ENCODE results near the gene AP4B1.

AP4B1 gene

GRCh38 chr1:113930499-113931161 is 26.0 kb upstream of the AP4B1 start:
- DNase-seq = peak; percentile 26 to 90 (median 71)

- peak; percentile 37 to 89 (median 65) for DNase-seq
Measured at GRCh38 chr1:113929750-113930498, 25.3 kb upstream of the AP4B1 start.

- peak; percentile 81 to 95 (median 88) for DNase-seq
Measured at GRCh38 chr1:113928941-113929749, 24.5 kb upstream of the AP4B1 start, which contains the start of gene HIPK1. Gene HIPK1 (plus strand): TSS chr1:113929324.

GRCh38 chr1:113928187-113928930 is 23.8 kb upstream of the AP4B1 start:
- DNase-seq = no peak

DNA sequence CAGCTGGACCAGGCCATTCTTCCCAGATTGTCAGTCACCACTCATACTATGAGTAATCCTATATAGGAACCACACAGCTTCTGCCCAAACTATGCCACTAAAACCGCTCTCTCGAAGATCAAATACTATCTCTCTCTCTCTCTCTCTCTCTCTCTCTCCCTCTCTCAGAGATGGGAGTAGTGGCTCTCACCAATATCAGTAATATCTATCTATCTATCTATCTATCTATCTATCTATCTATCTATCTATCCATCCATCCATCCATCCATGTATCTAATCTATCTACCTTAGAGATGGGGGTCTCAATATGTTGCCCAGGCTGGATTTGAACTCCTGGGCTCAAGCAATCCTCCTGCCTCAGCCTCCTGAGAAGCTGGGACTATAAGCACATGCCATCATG is 19.9 kb upstream of the AP4B1 start:
- no peak for DNase-seq

DNA sequence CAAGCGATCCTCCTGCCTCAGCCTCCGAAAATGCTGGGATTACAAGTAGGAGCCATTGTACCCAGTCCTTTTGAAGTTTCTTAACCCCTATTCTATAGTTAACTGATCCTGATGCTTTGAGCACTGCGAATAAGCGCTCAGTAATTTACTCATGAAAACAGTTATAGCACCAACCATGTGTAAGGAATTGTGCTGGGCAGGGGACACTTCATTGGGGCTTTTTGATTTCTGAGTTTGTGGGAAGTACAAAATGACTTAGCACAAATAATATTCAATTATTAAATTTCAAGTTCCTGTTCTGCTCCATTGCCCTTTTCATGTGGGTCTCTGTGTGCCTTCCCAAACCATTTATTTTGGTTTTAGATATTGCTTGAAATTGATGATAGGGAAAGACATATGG is 18.4 kb upstream of the AP4B1 start:
- no peak for DNase-seq

- no peak for DNase-seq
Measured at GRCh38 chr1:113918243-113918642, 13.6 kb upstream of the AP4B1 start.

- no peak for DNase-seq
Measured at GRCh38 chr1:113917400-113918082, 12.9 kb upstream of the AP4B1 start.

DNA sequence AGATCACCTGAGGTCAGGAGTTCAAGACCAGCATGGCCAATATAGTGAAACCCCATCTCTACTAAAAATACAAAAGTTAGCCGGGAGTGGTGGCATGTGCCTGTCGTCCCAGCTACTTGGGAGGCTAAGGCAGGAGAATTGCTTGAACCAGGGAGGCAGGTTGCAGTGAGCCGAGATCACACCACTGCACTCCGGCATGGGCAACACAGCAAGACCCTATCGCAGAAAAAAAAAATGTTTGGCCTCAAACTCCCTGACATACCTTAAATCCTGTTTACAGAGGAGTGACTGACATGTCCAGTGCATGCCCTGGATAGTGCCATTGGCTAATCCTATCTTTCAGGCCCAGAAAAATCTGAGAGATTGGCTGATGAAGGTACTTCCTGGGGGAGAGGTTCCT is 12.4 kb upstream of the AP4B1 start:
- no peak for DNase-seq

- DNase-seq = no peak
Measured at GRCh38 chr1:113913887-113914664, 9.5 kb upstream of the AP4B1 start.

DNA sequence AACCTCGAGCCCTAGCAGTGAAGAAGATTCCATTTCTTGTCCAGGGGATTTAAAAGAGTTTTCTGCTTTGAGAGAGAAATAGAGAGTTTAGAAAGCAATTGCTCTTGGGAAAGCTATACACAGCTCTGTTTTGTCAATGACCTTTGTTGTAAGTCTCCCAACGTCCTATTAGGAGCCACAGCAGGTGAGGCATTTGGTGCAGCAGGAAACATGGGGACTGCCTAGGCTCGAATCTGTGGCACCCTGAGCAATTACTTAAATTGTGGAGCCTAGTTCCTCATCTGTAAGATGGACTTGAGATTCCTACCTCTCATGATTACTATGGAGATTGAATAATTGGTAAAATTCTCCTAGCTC is 8.7 kb upstream of the AP4B1 start:
- no peak for DNase-seq

DNA sequence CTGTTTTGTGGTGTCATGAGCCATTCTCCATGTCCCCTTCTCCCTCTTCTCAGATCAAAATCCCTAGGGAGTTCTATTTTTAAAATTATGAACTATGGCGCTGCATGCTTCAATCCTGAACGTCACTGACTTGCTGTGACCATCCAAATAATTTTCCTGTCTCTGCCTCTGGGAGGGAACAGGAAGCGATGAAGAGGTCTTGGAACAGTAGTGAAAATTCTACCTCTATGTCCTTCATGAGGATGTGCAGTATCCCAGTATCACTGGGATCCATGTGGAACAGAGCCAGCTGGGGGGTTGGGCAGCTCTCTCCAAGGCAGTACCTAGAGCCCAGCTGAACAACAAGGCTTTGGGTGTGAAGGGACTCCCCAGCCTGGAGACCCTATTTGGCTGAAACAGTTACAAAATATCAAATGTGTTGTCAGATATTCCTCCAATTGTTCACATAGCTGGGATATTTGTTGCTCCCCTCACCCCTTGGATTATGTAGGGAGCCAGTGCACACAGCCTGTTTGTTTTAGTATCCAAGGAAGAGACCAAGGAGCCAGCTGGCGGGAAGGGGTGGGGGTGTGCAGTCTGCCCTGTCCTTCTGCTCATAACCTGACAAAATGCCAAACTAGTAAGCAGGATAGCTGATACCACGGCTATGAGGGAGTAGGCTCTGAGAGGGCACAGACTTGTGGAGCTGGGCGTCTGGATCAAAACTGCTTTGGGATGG is 8.2 kb upstream of the AP4B1 start:
- no peak for DNase-seq

GRCh38 chr1:113905435-113905861 is 849 bp upstream of the AP4B1 start:
- DNase-seq = peak in 2 of 5 experiments; percentile 18 to 40

GRCh38 chr1:113904293-113904673 is 316 bp downstream of the AP4B1 start:
- DNase-seq = peak in 1 of 5 experiments; percentile 90

- peak in 1 of 5 experiments; percentile 67 for DNase-seq
Measured at GRCh38 chr1:113903501-113904292, 902 bp downstream of the AP4B1 start.

DNA sequence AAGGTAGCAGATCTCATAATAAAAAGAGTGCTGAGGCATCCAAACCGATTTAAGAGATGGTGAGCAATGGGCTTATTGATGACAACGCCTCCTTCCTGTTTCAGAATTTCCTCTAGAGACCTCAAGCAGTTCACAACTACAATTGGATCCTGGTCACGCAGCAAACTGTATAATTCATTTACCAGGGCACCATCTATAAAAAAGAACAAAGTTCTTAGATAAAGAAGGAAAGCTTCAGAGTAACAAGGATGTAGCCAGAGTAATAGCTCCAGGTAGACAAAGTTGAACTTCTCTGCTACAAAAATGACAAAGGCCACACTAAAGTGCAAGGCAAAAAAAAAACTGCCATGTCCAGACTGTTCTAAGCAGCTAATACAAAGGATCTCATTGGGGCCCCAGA is 3.4 kb downstream of the AP4B1 start:
- DNase-seq = peak in 1 of 5 experiments; percentile 51

GRCh38 chr1:113899111-113899510 is 5.5 kb downstream of the AP4B1 start:
- no peak for DNase-seq

DNA sequence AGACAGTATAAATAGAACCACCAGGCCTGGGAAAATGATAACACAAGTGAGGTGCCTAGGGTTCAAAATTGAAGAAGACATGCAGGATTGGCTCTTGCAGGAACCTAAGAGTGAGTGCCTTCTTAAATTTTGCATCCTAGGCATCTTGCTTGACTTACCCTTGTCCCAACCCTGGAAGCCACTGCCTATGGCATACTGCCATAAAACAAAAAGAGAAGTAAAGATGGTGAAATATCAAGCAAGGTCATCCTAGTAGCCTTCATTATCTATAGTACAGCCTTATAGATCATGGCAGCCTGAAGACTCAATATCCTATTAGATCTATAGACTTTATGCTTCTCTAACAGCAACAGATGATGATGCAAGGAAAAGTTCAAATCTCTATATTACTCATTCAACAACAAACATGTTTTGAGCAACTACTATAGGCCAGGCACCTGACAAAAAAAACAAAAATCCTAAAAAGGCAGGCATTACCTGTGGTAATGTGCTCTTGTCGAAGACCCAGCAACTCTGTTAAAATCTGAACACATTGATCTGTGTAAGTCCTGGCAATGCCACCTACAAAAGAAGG is 6.3 kb downstream of the AP4B1 start:
- DNase-seq = peak in 1 of 5 experiments; percentile 34

GRCh38 chr1:113895961-113896360 is 8.6 kb downstream of the AP4B1 start:
- no peak for DNase-seq
